BE2C (cell line): Measurements from ENCODE around the gene SYT13.

ENCODE experiments used
- DNase-seq: peaks from one replicate; pipeline ENCODE4 v3.0.0-alpha.2; 2020
- H3K27me3 ChIP-seq: fragments of 250-450 bp; sonication (Bioruptor Pico); 2 replicates; pipeline ENCODE4 v1.5.1; 2020; ENCODE audit warnings: mild to moderate bottlenecking
- H3K36me3 ChIP-seq: fragments of 250-450 bp; sonication (Bioruptor Pico); 2 replicates; pipeline ENCODE4 v1.5.1; 2020; ENCODE audit warnings: mild to moderate bottlenecking
- H3K4me1 ChIP-seq: fragments of 250-450 bp; sonication (Bioruptor Pico); 2 replicates; pipeline ENCODE4 v1.5.1; 2020
- H3K4me3 ChIP-seq: 2 replicates; pipeline ENCODE4 v1.5.1; 2011; ENCODE audit warnings: low read depth, low read length
- H3K9me3 ChIP-seq: fragments of 250-450 bp; sonication (Bioruptor Pico); 2 replicates; pipeline ENCODE4 v1.5.1; 2020
- CTCF ChIP-seq: IDR thresholded peaks from 2 replicates; pipeline ENCODE4 v1.5.1; 2012; ENCODE audit warnings: mild to moderate bottlenecking, low read depth, low read length

The SYT13 gene

GRCh38 chr11:45227836-45228235 lies 58.3 kb downstream of the SYT13 start:
- no peak for TF ChIP-seq CTCF
- H3K4me1 ChIP-seq: no peaks in the 10 kb centered on the region
- no peaks in the 10 kb centered on the region for H3K9me3 ChIP-seq
- no peaks in the 10 kb centered on the region for H3K27me3 ChIP-seq
- no peak overlapping the region for H3K4me3 ChIP-seq
- no peak for DNase-seq
- H3K36me3 ChIP-seq: no peaks in the 10 kb centered on the region

GRCh38 chr11:45226901-45227300 lies 59.2 kb downstream of the SYT13 start:
- TF ChIP-seq CTCF: no peak
- no peaks in the 10 kb centered on the region for H3K9me3 ChIP-seq
- no peaks in the 10 kb centered on the region for H3K36me3 ChIP-seq
- H3K4me1 ChIP-seq: no peaks in the 10 kb centered on the region
- no peak overlapping the region for H3K4me3 ChIP-seq
- no peak for DNase-seq
- H3K27me3 ChIP-seq: no peaks in the 10 kb centered on the region

DNA sequence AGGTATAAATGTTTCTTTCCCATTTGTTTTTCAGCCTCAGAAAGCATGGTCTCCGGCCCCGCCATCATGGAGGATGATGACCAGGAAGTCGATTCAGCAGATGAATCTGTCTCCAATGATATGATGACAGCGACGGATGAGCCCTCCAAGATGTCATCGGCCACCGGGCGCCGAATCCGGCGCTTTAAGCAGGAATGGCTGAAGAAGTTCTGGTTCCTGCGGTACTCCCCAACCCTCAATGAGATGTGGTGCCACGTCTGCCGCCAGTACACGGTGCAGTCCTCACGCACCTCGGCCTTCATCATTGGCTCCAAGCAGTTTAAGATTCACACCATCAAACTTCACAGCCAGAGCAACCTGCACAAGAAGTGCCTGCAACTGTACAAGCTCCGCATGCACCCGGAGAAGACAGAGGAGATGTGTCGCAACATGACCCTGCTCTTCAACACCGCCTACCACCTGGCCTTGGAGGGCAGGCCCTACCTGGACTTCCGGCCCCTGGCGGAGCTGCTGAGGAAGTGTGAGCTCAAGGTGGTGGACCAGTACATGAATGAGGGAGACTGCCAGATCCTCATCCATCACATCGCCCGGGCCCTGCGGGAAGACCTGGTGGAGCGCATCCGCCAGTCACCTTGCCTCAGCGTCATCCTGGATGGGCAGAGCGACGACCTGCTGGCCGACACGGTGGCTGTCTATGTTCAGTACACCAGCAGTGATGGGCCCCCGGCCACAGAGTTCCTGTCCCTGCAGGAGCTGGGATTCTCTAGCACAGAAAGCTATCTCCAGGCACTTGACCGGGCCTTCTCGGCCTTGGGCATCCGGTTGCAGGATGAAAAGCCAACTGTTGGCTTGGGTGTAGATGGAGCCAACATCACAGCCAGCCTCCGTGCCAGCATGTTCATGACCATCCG lies 59.9 kb downstream of the SYT13 start:
- TF ChIP-seq CTCF: no peak
- Histone ChIP-seq H3K4me3 (no peak overlapping the region), H3K9me3 (no peaks in the 10 kb centered on the region), H3K27me3 (no peaks in the 10 kb centered on the region), H3K4me1 (no peaks in the 10 kb centered on the region), H3K36me3 (no peaks in the 10 kb centered on the region)
- DNase-seq: no peak

DNA sequence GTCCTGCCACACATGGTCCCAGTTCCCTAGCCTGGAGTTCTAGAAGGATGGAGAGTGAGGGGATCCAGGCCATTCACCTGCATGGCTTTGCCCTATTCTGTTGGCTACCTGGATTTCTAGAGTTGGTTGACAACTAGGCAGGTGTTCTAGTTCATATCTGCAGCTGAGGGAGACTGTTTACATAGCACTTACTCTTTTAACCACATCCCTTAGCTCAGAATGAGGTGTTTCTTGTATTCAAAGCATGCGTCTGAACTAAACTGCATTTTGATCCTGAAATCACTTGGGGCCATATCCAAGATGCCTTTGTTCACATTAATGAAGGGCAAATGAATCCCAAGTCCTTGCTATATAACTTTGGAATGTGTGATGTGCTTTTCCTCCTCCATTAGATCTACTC lies 60.9 kb downstream of the SYT13 start:
- H3K4me3 ChIP-seq: no peak overlapping the region
- no peak for DNase-seq
- no peak for TF ChIP-seq CTCF
- no peaks in the 10 kb centered on the region for H3K4me1 ChIP-seq
- H3K9me3 ChIP-seq: no peaks in the 10 kb centered on the region
- H3K36me3 ChIP-seq: no peaks in the 10 kb centered on the region
- no peaks in the 10 kb centered on the region for H3K27me3 ChIP-seq

- no peak for DNase-seq
- Histone ChIP-seq H3K36me3 (no peaks in the 10 kb centered on the region), H3K4me1 (no peaks in the 10 kb centered on the region), H3K9me3 (no peaks in the 10 kb centered on the region), H3K27me3 (no peaks in the 10 kb centered on the region), H3K4me3 (no peak overlapping the region)
- TF ChIP-seq CTCF: no peak
These were observed 61.4 kb downstream of the SYT13 start for GRCh38 chr11:45224766-45225165.

DNA sequence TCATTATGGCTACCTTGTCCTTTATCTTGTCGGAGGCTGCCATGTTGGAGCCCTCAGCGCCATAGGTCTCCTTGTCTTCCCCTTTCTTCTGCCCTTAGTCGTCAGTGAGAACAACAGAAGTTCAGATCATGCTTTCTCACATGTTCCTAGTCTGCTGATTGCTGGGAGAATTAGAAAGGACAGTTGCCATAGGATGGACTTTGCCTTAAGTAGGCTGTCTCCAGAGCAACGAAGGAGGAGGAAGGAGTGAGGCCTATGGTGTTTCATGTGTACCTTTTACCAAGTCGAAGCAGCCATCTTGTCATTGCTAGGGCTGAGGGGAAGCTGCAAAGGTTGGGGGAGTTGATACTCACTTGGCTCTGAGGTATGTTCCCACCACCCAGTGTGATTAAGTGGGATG lies 62.6 kb downstream of the SYT13 start:
- no peaks in the 10 kb centered on the region for H3K27me3 ChIP-seq

More for the DNA sequence above, 62.6 kb downstream of the SYT13 start:
- Histone ChIP-seq H3K9me3 (no peaks in the 10 kb centered on the region), H3K4me3 (no peak overlapping the region), H3K4me1 (no peaks in the 10 kb centered on the region), H3K36me3 (no peaks in the 10 kb centered on the region)
- no peak for DNase-seq
- TF ChIP-seq CTCF: no peak
